Measurements from ENCODE around the gene DCC.

Gene DCC

GRCh38 chr18:53148123-53148522 is 808.1 kb downstream of the DCC start:
- no peak for DNase-seq (ENCODE audit: low read depth in 4 of 4, low spot score in 1 of 4)

- no peak for DNase-seq (ENCODE audit: low read depth in 4 of 4, low spot score in 1 of 4)
These were observed 812.5 kb downstream of the DCC start for GRCh38 chr18:53152476-53152875.

- no peak for DNase-seq (ENCODE audit: low read depth in 4 of 4, low spot score in 1 of 4)
These were observed 813.3 kb downstream of the DCC start for GRCh38 chr18:53153281-53153680.

- DNase-seq (ENCODE audit: low read depth in 4 of 4, low spot score in 1 of 4) = no peak
These were observed 813.8 kb downstream of the DCC start for GRCh38 chr18:53153800-53154199.

GRCh38 chr18:53165770-53166169 is 825.8 kb downstream of the DCC start:
- no peak for DNase-seq (ENCODE audit: low read depth in 4 of 4, low spot score in 1 of 4)

GRCh38 chr18:53169346-53169745 is 829.3 kb downstream of the DCC start:
- no peak for DNase-seq (ENCODE audit: low read depth in 4 of 4, low spot score in 1 of 4)

GRCh38 chr18:53191634-53192033 is 851.6 kb downstream of the DCC start:
- no peak for DNase-seq (ENCODE audit: low read depth in 4 of 4, low spot score in 1 of 4)

- DNase-seq (ENCODE audit: low read depth in 4 of 4, low spot score in 1 of 4) = no peak
These were observed 853.9 kb downstream of the DCC start for GRCh38 chr18:53193870-53194269.

- no peak for DNase-seq (ENCODE audit: low read depth in 4 of 4, low spot score in 1 of 4)
These were observed 879.9 kb downstream of the DCC start for GRCh38 chr18:53219853-53220252.

- no peak for DNase-seq (ENCODE audit: low read depth in 4 of 4, low spot score in 1 of 4)
These were observed 884.3 kb downstream of the DCC start for GRCh38 chr18:53224128-53224778.

GRCh38 chr18:53225567-53226325 is 885.7 kb downstream of the DCC start:
- DNase-seq (ENCODE audit: low read depth in 4 of 4, low spot score in 1 of 4) = no peak

GRCh38 chr18:53234610-53235009 is 894.6 kb downstream of the DCC start:
- DNase-seq (ENCODE audit: low read depth in 4 of 4, low spot score in 1 of 4) = no peak

GRCh38 chr18:53241161-53241560 is 901.2 kb downstream of the DCC start:
- DNase-seq (ENCODE audit: low read depth in 4 of 4, low spot score in 1 of 4) = no peak

- no peak for DNase-seq (ENCODE audit: low read depth in 4 of 4, low spot score in 1 of 4)
These were observed 913.8 kb downstream of the DCC start for GRCh38 chr18:53253789-53254188.

- DNase-seq (ENCODE audit: low read depth in 4 of 4, low spot score in 1 of 4) = no peak
These were observed 914.3 kb downstream of the DCC start for GRCh38 chr18:53254265-53254664.

- DNase-seq (ENCODE audit: low read depth in 4 of 4, low spot score in 1 of 4) = no peak
These were observed 921.2 kb downstream of the DCC start for GRCh38 chr18:53261241-53261640.

GRCh38 chr18:53266850-53267249 is 926.9 kb downstream of the DCC start:
- DNase-seq (ENCODE audit: low read depth in 4 of 4, low spot score in 1 of 4) = no peak

GRCh38 chr18:53268455-53268854 is 928.5 kb downstream of the DCC start:
- DNase-seq (ENCODE audit: low read depth in 4 of 4, low spot score in 1 of 4) = no peak

GRCh38 chr18:53281406-53281805 is 941.4 kb downstream of the DCC start:
- DNase-seq (ENCODE audit: low read depth in 4 of 4, low spot score in 1 of 4) = no peak

GRCh38 chr18:53283708-53284107 is 943.7 kb downstream of the DCC start:
- DNase-seq (ENCODE audit: low read depth in 4 of 4, low spot score in 1 of 4) = no peak

- no peak for DNase-seq (ENCODE audit: low read depth in 4 of 4, low spot score in 1 of 4)
These were observed 965.5 kb downstream of the DCC start for GRCh38 chr18:53305461-53305860.

GRCh38 chr18:53319628-53320027 is 979.6 kb downstream of the DCC start:
- DNase-seq (ENCODE audit: low read depth in 4 of 4, low spot score in 1 of 4) = no peak

GRCh38 chr18:53322163-53322562 is 982.2 kb downstream of the DCC start:
- DNase-seq (ENCODE audit: low read depth in 4 of 4, low spot score in 1 of 4) = no peak

Data from stimulated activated CD4-positive, alpha-beta T cell treated with anti-CD3 and anti-CD28 coated beads, Interleukin-1b, Interleukin-23, amount 100 ng/mL, for 24 hours (primary cell).